NB4 (cell line): ENCODE data around the gene GOLGA1.

ENCODE experiments used
- POLR2A ChIP-seq: IDR thresholded peaks from 2 replicates; pipeline ENCODE4 v1.6.1; 2011; ENCODE audit warnings: mild to moderate bottlenecking; ENCODE audit not compliant: insufficient read length; ENCODE audit errors: extremely low read depth
- TF ChIP-seq, protein P1 (sequence below): IDR thresholded peaks from one replicate; pipeline ENCODE4 v1.5.1; 2012; ENCODE audit warnings: low read depth, low read length

DNA sequence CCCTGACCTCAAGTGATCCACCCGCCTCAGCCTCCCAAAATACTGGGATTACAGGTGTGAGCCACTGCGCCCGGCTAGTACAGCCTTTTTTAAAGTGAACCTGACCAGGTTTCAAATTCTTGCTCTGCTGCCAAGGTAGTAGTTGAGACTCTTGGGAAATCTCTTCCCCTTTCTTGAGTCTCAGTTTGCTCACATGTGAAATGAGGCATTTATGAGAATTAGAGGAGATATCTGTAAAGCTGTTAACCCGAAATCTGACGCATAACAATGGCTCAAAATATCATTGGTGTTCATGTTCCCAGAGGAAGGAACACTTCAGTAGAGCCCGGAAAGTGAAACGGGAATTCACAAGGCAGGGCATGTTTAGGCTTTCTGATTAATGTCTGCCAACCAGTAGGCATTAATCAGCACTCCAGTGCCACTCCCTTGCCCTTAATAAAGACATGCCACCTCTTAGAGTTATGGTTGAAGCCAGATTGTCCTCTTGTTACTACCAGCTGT is 77.5 kb downstream of the GOLGA1 start:
- TF ChIP-seq, protein P1, sequence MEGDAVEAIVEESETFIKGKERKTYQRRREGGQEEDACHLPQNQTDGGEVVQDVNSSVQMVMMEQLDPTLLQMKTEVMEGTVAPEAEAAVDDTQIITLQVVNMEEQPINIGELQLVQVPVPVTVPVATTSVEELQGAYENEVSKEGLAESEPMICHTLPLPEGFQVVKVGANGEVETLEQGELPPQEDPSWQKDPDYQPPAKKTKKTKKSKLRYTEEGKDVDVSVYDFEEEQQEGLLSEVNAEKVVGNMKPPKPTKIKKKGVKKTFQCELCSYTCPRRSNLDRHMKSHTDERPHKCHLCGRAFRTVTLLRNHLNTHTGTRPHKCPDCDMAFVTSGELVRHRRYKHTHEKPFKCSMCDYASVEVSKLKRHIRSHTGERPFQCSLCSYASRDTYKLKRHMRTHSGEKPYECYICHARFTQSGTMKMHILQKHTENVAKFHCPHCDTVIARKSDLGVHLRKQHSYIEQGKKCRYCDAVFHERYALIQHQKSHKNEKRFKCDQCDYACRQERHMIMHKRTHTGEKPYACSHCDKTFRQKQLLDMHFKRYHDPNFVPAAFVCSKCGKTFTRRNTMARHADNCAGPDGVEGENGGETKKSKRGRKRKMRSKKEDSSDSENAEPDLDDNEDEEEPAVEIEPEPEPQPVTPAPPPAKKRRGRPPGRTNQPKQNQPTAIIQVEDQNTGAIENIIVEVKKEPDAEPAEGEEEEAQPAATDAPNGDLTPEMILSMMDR = no peak
- no peak for TF ChIP-seq POLR2A
